GM19438 (cell line): ENCODE results near the gene GLIPR2.
"Not testable (repeated sequence)": the region's sequence is repeated elsewhere in the genome, so short reads cannot be mapped to it uniquely, and the experiment has no call there.

Source experiments
- ATAC-seq: cut with Tn5 transposase; IDR thresholded peaks from one replicate; pipeline ENCODE4 v1.9.1; 2021; ENCODE audit warnings: low read depth; ENCODE audit not compliant: unreplicated experiment

Gene GLIPR2

GRCh38 chr9:36121971-36122370, 14.6 kb upstream of the GLIPR2 start:
- ATAC-seq = no peak

GRCh38 chr9:36123515-36123914, 13.0 kb upstream of the GLIPR2 start:
- no peak for ATAC-seq

GRCh38 chr9:36125062-36125855, 11.3 kb upstream of the GLIPR2 start:
- ATAC-seq = no peak

- ATAC-seq = no peak
These were observed 10.4 kb upstream of the GLIPR2 start for GRCh38 chr9:36126016-36126730.

- no peak for ATAC-seq
These were observed 8.8 kb upstream of the GLIPR2 start for GRCh38 chr9:36127652-36128244.

GRCh38 chr9:36128349-36128748, 8.2 kb upstream of the GLIPR2 start:
- no peak for ATAC-seq

- no peak for ATAC-seq
These were observed 7.4 kb upstream of the GLIPR2 start for GRCh38 chr9:36129139-36129538.

GRCh38 chr9:36131666-36132065, 4.9 kb upstream of the GLIPR2 start:
- not testable (repeated sequence) for ATAC-seq

- ATAC-seq = no peak
These were observed 4.4 kb upstream of the GLIPR2 start for GRCh38 chr9:36132086-36132485.

- no peak for ATAC-seq
These were observed 1.6 kb upstream of the GLIPR2 start for GRCh38 chr9:36134761-36135505.

- ATAC-seq = no peak
These were observed 727 bp upstream of the GLIPR2 start for GRCh38 chr9:36135741-36136271.

GRCh38 chr9:36136894-36137391, 410 bp downstream of the GLIPR2 start:
- peak; percentile 46 for ATAC-seq

- no peak for ATAC-seq
These were observed 965 bp downstream of the GLIPR2 start for GRCh38 chr9:36137392-36138004.

GRCh38 chr9:36138496-36138895, 2.0 kb downstream of the GLIPR2 start:
- ATAC-seq = no peak

GRCh38 chr9:36138901-36139300, 2.4 kb downstream of the GLIPR2 start:
- no peak for ATAC-seq

GRCh38 chr9:36140086-36141084, 3.9 kb downstream of the GLIPR2 start:
- no peak for ATAC-seq

- no peak for ATAC-seq
These were observed 4.8 kb downstream of the GLIPR2 start for GRCh38 chr9:36141288-36141687.

GRCh38 chr9:36141761-36142160, 5.2 kb downstream of the GLIPR2 start:
- ATAC-seq = no peak
